ENCODE results near the gene DDX54. TPM values are rescaled to one million over a fixed set of nuclear protein-coding genes. Genes with fewer than 3 reads are reported as not detected.

The DDX54 gene
- total RNA-seq, 1 donor from 2014 or later, result 112 TPM

DNA sequence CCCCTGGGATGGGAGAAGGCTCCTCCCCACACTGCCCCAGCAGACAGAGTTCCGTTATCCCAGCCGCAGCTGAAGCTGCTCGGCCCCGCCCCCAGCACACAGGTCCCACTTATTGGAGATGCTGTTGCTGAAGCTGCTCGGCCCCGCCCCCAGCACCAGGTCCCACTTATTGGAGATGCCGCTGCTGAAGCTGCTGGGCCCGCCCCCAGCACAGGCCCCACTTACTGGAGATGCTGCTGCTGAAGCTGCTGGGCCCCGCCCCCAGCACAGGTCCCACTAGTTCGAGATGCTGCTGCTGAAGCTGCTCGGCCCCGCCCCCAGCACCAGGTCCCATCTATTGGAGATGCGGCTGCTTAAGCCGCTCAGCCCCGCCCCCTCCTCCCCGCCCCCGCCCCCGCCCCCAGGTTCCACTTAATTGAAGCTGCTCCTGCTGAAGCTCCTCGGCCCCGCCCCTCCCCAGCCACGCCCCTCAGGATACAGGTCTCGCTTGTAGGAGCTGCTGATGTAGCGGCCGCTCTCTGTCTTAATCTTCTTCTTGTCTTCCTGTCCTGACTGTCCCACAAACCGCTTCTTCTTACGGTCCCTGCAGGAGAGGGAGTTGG lies 23.8 kb downstream of the DDX54 start:
- TF ChIP-seq, protein P1, sequence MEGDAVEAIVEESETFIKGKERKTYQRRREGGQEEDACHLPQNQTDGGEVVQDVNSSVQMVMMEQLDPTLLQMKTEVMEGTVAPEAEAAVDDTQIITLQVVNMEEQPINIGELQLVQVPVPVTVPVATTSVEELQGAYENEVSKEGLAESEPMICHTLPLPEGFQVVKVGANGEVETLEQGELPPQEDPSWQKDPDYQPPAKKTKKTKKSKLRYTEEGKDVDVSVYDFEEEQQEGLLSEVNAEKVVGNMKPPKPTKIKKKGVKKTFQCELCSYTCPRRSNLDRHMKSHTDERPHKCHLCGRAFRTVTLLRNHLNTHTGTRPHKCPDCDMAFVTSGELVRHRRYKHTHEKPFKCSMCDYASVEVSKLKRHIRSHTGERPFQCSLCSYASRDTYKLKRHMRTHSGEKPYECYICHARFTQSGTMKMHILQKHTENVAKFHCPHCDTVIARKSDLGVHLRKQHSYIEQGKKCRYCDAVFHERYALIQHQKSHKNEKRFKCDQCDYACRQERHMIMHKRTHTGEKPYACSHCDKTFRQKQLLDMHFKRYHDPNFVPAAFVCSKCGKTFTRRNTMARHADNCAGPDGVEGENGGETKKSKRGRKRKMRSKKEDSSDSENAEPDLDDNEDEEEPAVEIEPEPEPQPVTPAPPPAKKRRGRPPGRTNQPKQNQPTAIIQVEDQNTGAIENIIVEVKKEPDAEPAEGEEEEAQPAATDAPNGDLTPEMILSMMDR (conservative IDR thresholded peaks at IDR 0.05; ENCODE audit: low read depth, low read length), result no peak
- DNase-seq (ENCODE audit: low read depth), result no peak
- H3K4me3 ChIP-seq (ENCODE audit: low read depth, low read length), result no peak overlapping the region

DNA sequence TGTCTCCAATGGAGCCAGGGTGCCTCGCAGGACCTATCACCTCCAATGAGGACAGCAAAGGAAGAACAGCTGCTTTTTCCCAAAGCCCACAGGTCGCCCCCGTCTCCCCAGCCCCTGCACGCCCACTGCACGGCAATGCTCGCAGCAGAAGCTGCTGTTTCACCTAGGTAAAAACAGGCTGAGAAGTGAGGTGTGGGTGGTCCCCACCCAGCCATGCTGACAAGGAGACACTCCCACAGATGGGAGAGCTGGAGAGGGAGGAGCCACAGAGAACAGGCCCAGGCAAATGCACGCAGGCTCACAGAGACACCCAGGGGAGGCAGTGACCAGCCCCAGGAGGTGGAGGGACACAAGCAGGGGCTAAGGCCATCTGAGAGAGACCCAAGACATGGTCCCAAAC lies 25.3 kb downstream of the DDX54 start:
- no peak for DNase-seq (ENCODE audit: low read depth)
- H3K4me3 ChIP-seq (ENCODE audit: low read depth, low read length), result no peak overlapping the region
- TF ChIP-seq, protein P1 (conservative IDR thresholded peaks at IDR 0.05; ENCODE audit: low read depth, low read length), result no peak

DNA sequence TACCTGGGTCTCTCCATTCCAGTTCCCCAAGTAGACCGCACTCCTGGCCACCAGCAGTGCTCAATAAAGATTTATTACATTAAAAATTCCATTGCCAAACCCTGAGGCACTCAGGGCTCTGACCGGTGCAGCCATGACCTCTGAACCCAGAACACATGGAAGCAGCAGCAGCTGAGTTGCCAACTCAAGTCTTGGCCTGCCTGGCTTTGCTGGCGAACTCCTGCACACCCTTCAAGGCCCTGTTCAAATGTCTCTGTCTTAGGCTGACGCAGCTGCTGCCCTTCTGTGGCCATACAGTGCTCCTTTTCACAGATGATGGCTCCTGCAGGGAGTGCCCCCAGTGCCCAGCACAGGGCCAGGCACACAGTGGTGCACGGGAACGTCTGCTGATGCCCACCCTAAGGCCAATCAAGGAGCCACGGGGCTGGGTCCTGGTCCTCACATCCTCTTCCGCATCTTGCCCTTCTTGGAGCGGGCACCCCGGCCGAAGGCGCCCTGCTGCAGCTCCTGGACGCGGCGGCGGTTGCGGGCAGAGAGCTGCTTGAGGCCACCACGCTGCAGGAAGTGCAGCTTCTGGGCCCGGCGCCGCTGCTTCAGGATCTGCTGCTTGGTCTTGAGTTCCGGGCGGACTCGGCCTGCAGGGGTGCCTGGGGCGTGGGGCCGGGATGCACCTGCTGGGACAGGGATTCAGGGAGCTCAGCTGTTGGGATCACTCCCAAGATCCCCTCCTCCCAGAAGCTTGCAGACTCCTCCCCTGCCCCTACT lies 26.7 kb downstream of the DDX54 start:
- no peak overlapping the region for H3K4me3 ChIP-seq (ENCODE audit: low read depth, low read length)
- DNase-seq (ENCODE audit: low read depth), result no peak
- TF ChIP-seq, protein P1 (conservative IDR thresholded peaks at IDR 0.05; ENCODE audit: low read depth, low read length), result no peak

DNA sequence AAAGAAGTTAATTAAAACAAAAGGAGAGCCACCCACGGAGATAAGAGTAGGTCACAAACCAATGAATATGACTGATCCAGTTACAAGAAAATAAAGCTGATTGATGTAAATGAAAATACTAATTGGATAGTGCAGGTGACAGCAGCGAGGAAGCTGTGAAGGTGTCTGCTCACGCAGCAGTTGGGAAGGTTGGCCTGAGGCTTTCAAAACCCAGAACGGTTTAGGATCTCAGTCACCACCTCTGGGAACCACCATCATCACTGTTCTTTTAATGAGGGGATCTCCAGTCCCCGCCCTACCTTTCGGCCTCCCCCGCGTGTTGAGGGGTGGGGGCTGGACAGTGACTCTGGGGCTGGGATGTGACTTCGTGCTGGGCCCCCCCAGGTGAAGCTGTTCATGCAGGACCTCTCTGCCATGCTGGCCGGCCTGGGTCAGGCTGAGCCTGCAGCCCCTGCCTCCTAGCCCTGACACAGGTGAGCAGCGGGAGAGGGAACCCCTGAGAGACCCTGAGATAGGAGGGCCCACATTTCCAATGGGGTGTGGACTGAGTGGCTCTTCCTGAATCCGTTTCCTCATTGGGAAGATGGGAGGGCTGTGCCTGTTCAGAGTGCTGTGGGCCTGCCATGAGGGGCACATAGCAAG lies 27.9 kb downstream of the DDX54 start:
- no peak overlapping the region for H3K4me3 ChIP-seq (ENCODE audit: low read depth, low read length)
- DNase-seq (ENCODE audit: low read depth), result no peak
- TF ChIP-seq, protein P1 (conservative IDR thresholded peaks at IDR 0.05; ENCODE audit: low read depth, low read length), result no peak

DNA sequence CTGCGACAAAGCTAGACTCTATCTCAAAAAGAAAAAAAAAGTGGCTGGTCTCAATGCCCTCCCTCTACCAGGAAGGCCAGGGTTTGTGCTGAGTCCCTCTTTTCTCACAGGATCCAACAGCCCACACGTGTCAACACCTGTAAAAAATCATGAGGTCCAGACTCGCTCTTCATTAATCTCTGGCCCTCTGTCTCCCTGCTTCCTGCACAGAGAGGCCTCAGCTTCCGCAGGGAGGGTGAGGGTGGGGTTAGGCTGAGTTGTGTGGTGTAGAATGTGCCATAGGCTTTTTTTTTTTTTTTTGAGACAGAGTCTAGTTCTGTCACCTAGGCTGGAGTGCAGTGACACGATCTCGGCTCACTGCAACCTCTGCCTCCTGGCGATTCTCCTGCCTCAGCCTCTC lies 29.6 kb downstream of the DDX54 start:
- no peak for DNase-seq (ENCODE audit: low read depth)
- TF ChIP-seq, protein P1 (conservative IDR thresholded peaks at IDR 0.05; ENCODE audit: low read depth, low read length), result no peak
- H3K4me3 ChIP-seq (ENCODE audit: low read depth, low read length), result no peak overlapping the region

DNA sequence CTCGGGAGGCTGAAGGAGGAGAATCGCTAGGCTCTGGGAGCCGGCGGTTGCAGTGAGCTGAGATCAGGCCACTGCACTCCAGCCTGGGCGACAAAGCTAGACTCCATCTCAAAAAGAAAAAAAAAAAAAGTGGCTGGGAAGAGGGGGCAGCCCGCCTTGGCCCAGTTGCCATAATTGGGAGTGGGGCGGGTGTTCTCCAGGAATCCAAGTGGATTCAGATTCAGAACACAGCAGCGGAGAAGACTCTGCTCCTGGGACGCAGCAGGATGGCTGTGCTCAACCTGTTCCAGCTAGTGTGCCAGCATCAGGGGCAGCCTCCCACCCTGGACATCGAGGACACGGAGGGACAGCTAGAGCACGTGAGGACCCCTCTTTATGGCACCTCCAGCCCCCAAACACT lies 30.2 kb downstream of the DDX54 start:
- H3K4me3 ChIP-seq (ENCODE audit: low read depth, low read length), result no peak overlapping the region
- TF ChIP-seq, protein P1 (conservative IDR thresholded peaks at IDR 0.05; ENCODE audit: low read depth, low read length), result no peak
- no peak for DNase-seq (ENCODE audit: low read depth)
